HG03025 (cell line): ENCODE data around the gene SMARCA4.
"Not testable (repeated sequence)": the region's sequence is repeated elsewhere in the genome, so short reads cannot be mapped to it uniquely, and the experiment has no call there.

ENCODE experiments used
- ATAC-seq: cut with Tn5 transposase; IDR thresholded peaks from one replicate; pipeline ENCODE4 v1.9.1; 2021; ENCODE audit warnings: mild to moderate bottlenecking, moderate library complexity; ENCODE audit not compliant: unreplicated experiment, low FRiP score

The SMARCA4 gene

DNA sequence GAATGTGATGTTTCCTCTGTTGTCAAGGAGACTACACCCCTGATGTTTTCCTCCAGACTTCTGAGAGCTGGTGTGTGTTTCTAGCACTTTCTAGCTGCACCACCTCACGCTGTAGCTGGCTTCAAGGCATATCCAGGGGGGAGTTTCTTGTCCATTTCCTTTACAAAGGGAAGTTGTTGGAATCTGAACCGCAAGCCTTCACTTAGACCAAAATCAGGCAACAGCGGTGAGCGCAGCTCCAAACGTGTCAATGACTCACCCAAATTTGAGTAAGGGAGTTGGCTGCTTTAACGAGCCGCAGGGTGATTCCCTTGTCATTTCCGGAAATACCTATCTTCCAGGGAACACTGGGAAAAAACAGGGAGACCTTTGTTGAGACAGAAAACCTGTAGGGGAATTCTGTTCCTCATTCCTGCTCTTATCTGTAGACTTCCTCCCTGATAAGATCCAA, 130.9 kb downstream of the SMARCA4 start:
- no peak for ATAC-seq

DNA sequence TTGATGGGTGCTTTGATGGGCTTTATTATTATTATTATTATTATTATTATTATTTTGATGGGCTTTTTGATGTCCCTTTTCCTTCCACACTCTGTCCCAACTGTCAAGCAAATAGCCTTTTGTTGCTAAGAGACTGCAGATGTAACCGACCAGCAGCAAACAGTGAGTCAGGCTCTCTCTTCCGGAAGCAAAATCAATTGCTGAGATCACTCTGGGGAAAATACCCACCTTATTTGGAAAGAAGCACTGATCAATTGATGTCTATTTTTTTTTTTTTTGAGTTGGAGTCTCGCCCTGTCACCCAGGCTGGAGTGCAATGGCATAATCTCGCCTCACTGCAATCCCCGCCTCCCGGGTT, 131.3 kb downstream of the SMARCA4 start:
- ATAC-seq = no peak

DNA sequence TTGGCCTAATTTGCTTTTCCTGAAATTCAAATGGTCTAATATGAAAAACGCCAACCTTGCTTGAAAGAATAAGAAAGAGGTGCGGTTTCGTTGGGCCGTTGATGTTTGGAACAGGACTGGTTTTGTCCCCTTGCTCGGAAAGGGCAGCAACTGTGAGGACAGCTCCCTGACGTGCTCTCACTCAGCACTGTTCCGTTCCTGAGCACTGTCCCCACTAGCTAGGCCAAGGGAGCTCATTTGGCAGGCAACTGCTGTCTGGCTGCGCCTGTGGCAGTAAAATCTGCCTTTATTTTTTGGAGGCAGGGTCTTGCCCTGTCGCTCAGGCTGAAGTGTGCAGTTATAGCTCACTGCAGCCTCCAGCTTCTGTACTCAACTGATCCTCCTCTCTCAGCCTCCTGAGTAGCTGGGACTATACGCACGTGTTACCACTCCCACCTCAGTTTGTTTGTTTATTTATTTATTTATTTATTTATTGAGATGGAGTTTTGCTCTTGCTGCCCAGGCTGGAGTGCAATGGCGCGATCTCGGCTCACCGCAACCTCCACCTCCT, 132.9 kb downstream of the SMARCA4 start:
- ATAC-seq = no peak

DNA sequence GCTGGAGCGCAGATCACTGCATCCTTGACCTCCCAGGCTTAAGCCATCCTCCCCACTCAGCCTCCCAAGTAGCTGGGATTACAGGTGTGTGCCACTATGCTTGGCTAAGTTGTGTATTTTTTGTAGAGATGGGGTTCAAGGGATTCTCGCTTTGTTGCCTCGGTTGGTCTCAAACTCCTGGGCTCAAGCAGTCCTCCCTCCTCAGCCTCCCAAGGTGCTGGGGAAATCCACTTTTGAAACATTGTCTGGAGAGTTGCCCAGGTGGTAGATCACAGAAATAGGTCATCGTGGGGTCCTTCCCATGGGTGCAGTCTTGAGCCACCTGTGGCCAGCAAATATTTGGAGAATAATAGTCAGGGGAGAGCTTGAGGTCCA, 133.7 kb downstream of the SMARCA4 start:
- no peak for ATAC-seq

DNA sequence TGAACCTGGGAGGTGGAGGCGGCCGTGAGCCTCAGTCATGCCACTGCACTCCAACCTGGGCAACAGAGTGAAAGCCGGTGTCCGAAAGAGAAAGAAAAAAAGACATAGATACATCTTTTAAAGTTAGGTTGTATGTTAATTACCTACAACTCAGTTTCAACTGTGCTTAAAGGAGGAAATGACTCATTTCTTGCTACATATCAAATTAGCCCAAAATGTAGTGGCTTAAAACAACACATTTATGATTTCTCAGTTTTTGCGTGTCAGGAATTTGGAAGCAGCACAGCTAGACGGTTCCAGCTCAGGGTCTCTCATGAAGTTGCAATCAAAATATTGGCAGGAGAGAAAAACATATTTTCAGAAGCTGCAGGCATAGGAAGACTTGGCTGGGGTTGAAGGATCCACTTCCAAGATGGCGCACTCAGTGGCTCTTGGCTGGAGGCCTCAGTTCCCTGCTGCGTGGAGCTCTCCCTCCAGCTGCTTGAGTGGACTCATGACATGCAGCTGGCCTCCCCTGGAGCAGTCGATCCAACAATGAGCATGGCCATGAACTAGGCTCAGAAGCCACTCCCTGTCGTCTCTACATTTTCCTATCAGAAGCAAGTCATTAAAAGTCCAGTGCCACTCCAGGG, 135.5 kb downstream of the SMARCA4 start:
- no peak for ATAC-seq

DNA sequence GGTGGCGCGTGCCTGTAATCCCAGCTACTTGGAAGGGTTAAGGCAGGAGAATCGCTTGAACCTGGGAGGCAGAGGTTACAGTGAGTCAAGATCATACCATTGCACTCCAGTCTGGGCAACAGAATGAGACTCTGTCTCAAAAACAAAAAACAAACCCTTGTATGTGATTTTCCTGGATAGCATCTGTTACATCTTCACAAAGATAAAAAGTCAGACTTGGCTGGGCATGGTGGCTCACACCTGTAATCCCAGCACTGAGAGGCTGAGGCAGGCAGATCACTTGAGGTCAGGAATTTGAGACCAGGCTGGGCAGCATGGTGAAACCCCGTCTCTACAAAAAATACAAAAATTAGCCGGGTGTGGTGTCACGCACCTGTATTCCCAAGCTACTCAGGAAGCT, 136.5 kb downstream of the SMARCA4 start:
- ATAC-seq = not testable (repeated sequence)

DNA sequence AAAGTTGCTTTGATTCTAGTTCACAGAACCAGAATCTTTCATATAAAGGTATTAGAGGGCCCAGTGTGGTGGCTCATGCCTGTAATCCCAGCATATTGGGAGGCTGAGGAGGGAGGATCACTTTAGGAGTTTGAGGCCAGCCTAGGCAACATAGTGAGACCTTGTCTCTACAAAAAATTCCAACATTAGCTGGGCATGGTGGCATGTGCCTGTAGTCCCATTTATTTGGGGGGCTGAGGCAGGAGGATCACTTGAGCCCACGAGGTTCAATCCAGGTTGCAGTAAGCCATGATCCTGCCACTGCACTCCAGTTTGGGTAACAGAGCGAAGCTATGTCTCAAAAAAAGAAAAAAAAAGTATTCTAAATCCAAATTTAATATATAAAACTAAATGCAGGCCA, 137.5 kb downstream of the SMARCA4 start:
- ATAC-seq = no peak

DNA sequence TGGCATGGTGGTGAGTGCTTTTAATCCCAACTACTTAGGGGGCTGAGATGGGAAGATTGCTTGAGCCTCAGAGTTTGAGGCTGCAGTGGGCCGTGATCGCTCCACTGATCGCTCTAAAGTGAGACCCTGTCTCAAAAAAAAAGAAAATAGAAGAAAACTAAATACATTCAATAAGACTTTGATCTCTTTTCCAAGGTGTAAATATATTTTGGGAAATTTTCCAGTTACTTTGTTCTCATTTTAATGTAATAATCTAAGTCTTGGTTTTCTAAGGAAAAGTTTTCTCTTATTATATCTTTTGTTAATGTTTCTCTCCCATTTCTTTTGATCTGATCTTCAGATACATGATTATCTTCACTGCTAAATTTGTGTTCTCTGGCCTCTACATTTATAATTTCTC, 138.0 kb downstream of the SMARCA4 start:
- no peak for ATAC-seq

DNA sequence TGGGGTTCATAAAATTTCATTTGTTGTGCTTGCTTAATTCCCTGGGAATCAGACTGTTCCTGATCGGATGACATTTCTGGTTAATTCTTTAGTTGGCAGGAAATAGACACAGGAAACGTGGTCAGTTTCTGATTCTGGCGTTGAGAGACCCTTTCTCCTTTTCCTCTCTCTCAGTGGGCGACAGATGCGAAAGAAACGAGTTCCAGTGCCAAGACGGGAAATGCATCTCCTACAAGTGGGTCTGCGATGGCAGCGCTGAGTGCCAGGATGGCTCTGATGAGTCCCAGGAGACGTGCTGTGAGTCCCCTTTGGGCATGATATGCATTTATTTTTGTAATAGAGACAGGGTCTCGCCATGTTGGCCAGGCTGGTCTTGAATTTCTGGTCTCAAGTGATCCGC, 139.2 kb downstream of the SMARCA4 start:
- no peak for ATAC-seq

DNA sequence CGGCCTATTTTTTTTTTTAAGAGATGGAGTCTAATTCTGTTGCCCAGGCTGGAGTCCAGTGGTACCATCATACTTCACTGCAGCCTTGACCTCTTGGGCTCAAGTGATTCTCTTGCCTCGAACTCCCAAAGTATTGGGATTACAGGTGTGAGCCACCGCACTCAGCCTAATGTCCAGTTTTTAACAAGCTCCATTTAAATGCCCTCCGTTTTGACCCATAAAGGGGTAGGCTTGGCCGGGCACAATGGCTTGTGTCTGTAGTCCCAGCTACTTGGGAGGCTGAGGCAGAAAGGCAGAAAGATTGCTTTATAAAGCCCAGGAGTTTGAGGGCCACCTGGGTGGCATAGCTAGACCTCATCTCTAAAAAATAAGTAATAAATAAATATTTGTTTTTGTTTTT, 140.2 kb downstream of the SMARCA4 start:
- no peak for ATAC-seq

DNA sequence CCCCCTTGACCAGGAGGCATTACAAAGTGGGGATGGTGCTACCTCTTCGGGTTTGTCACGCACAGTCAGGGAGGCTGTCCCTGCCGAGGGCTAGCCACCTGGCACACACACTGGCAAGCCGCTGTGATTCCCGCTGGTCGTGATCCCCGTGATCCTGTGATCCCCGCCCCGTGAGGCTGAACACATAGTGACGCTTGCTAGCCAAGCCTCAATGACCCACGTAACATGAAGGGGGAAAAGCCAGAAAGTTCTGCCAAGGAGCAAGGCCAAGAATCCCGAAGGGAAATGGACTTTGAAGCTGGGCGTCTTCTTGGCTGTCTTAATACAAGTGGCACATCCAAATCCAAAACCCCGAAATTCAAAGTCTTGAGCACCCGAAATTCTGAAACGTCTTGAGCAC, 142.1 kb downstream of the SMARCA4 start:
- ATAC-seq = no peak

DNA sequence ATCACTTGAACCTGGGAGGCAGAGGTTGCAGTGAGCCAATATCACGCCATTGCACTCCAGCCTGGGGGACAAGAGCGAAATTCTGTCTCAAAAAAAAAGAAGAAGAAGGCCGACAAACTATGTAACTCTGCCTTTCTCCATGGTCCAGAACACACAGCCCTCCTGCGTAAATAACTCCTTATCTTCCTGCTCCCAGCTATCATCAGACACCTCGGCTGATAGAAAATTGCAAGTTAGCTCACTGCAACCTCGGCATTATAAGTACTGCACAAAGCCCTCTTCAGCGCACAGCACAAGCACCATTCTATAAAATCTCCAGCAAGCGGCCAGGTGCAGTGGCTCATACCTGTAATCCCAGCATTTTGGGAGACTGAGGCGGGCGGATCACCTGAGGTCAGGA, 142.8 kb downstream of the SMARCA4 start:
- ATAC-seq = not testable (repeated sequence)

DNA sequence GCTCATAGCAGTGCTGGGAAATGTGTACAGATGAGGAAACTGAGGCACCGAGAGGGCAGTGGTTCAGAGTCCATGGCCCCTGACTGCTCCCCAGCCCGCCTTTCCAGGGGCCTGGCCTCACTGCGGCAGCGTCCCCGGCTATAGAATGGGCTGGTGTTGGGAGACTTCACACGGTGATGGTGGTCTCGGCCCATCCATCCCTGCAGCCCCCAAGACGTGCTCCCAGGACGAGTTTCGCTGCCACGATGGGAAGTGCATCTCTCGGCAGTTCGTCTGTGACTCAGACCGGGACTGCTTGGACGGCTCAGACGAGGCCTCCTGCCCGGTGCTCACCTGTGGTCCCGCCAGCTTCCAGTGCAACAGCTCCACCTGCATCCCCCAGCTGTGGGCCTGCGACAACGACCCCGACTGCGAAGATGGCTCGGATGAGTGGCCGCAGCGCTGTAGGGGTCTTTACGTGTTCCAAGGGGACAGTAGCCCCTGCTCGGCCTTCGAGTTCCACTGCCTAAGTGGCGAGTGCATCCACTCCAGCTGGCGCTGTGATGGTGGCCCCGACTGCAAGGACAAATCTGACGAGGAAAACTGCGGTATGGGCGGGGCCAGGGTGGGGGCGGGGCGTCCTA, 144.3 kb downstream of the SMARCA4 start:
- ATAC-seq = no peak

DNA sequence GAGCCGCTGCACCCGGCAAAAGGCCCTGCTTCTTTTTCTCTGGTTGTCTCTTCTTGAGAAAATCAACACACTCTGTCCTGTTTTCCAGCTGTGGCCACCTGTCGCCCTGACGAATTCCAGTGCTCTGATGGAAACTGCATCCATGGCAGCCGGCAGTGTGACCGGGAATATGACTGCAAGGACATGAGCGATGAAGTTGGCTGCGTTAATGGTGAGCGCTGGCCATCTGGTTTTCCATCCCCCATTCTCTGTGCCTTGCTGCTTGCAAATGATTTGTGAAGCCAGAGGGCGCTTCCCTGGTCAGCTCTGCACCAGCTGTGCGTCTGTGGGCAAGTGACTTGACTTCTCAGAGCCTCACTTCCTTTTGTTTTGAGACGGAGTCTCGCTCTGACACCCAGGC, 145.6 kb downstream of the SMARCA4 start:
- no peak for ATAC-seq

DNA sequence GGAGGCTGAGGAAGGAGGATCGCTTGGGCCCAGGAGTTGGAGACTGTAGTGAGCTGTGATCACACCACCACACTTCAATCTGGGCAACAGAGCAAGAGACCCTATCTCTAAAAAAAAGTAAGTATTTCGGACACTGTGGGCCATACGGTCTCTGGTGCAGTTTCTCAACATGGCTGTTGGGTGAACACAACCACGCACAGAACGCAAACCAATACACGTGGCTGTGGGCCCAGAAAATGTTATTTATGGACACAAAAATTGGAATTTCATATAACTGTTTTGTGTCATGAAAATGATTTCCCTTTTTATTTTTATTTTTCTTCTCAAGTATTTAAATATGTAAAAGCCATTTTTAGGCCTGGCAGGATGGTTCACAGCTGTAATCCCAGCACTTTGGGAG, 147.9 kb downstream of the SMARCA4 start:
- ATAC-seq = no peak

DNA sequence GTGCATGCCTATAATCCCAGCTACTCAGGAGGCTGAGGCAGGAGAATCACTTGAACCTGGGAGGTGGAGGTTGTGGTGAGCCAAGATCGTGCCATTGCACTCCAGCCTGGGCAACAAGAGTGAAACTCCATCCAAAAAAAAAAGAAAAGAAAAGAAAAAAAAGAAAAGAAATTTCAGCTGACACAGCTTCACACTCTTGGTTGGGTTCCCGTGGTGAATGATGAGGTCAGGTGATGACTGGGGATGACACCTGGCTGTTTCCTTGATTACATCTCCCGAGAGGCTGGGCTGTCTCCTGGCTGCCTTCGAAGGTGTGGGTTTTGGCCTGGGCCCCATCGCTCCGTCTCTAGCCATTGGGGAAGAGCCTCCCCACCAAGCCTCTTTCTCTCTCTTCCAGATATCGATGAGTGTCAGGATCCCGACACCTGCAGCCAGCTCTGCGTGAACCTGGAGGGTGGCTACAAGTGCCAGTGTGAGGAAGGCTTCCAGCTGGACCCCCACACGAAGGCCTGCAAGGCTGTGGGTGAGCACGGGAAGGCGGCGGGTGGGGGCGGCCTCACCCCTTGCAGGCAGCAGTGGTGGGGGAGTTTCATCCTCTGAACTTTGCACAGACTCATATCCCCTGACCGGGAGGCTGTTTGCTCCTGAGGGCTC, 150.4 kb downstream of the SMARCA4 start:
- ATAC-seq = no peak

DNA sequence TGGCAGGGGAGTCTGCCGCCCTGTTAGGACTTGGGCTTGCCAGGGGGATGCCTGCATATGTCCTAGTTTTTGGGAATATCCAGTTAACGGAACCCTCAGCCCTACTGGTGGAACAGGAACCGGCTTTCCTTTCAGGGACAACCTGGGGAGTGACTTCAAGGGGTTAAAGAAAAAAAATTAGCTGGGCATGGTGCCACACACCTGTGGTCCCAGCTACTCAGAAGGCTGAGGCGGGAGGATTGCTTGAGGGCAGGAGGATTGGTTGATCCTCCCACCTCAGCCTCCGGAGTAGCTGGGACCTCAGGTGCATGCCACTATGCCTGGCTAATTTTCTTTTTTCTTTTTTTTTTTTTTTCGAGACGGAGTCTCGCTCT, 150.9 kb downstream of the SMARCA4 start:
- ATAC-seq = no peak
